Nasal cavity respiratory epithelium epithelial cell of viscerocranial mucosa (primary cell): Measurements from ENCODE around the gene LCE3E. TPM values are rescaled to one million over a fixed set of nuclear protein-coding genes. Genes with fewer than 3 reads are reported as not detected.

Source experiments
- total RNA-seq: library from RNA; depleted of rRNA; stranded (reverse); fragments of >200 nt; gene quantifications from 2 replicates; pipeline ENCODE4 v1.2.3, GENCODE V29; 2014

Gene LCE3E
- 8.5 TPM in 1 of 2 replicates, not detected in the other for total RNA-seq

GRCh38 chr1:152566681-152567080 lies at the start of gene LCE3E:
TSS of gene LCE3E (minus strand) at chr1:152566780. CDS start at chr1:152566208, 572 bp downstream.

GRCh38 chr1:152613511-152613910 lies 46.9 kb upstream of the LCE3E start, which contains the start of gene LCE3B:
TSS of gene LCE3B (plus strand) at chr1:152613811. CDS start at chr1:152613811, 0 bp downstream.

GRCh38 chr1:152599934-152600333 lies 33.4 kb upstream of the LCE3E start, which contains the start of gene LCE3C:
TSS of gene LCE3C (plus strand) at chr1:152600234. CDS start at chr1:152600732, 498 bp downstream.

GRCh38 chr1:152580433-152580832 lies 13.9 kb upstream of the LCE3E start, which contains the start of gene LCE3D:
TSS of gene LCE3D (minus strand) at chr1:152580516. CDS start at chr1:152579936, 580 bp downstream.

Other genes starting within 250 kb of the LCE3E start
- 0.28 and 1.0 TPM in 2 replicates for gene FLG, start 241.5 kb downstream of the LCE3E start, total RNA-seq
- gene FLG2, start 206.8 kb downstream of the LCE3E start, total RNA-seq: under 0.01 TPM in 1 of 2 replicates, not detected in the other
- gene CRNN, start 152.5 kb downstream of the LCE3E start, total RNA-seq: 3.8 and 24.6 TPM in 2 replicates
- gene LCE5A, start 56.0 kb downstream of the LCE3E start, total RNA-seq: not detected in 2 replicates
- gene CRCT1, start 52.3 kb downstream of the LCE3E start, total RNA-seq: 0.21 and 49.9 TPM in 2 replicates
- 35.9 TPM in 1 of 2 replicates, not detected in the other for gene LCE3D, start 13.7 kb upstream of the LCE3E start, total RNA-seq
- gene LCE3C, start 33.5 kb upstream of the LCE3E start, total RNA-seq: not detected in 2 replicates
- gene LCE3B, start 47.0 kb upstream of the LCE3E start, total RNA-seq: not detected in 2 replicates
- not detected in 2 replicates for gene LCE3A, start 56.3 kb upstream of the LCE3E start, total RNA-seq
- gene LCE2D, start 96.6 kb upstream of the LCE3E start, total RNA-seq: not detected in 2 replicates
- not detected in 2 replicates for gene LCE2C, start 108.5 kb upstream of the LCE3E start, total RNA-seq
- gene LCE2B, start 119.3 kb upstream of the LCE3E start, total RNA-seq: not detected in 2 replicates
- not detected in 2 replicates for gene LCE2A, start 131.6 kb upstream of the LCE3E start, total RNA-seq
- not detected in 2 replicates for gene LCE4A, start 141.4 kb upstream of the LCE3E start, total RNA-seq
- gene KPRP, start 191.2 kb upstream of the LCE3E start, total RNA-seq: 0.34 TPM in 1 of 2 replicates, not detected in the other
- not detected in 2 replicates for gene LCE1F, start 208.4 kb upstream of the LCE3E start, total RNA-seq
- gene LCE1E, start 219.5 kb upstream of the LCE3E start, total RNA-seq: not detected in 2 replicates
- gene LCE1D, start 229.9 kb upstream of the LCE3E start, total RNA-seq: not detected in 2 replicates
- 0.34 TPM in 1 of 2 replicates, not detected in the other for gene LCE1C, start 239.9 kb upstream of the LCE3E start, total RNA-seq
- not detected in 2 replicates for gene LCE1B, start 245.2 kb upstream of the LCE3E start, total RNA-seq